ENCODE data around the gene PCNX2. TPM values are rescaled to one million over a fixed set of nuclear protein-coding genes. Genes with fewer than 3 reads are reported as not detected.
A peak's percentile ranks its signal among the peaks of the same experiment; 100 is the strongest.

Gene PCNX2
- total and polyA plus RNA-seq, 9 donors, result 5.7 to 26.0 (median 18.9) TPM

- intact Hi-C loops (cut with DNase I), result no loop called here
- WGBS, 3 donors, result 71 to 84% (median 82%) methylated on average over 5 of the region's 5 CpGs
- no peak for DNase-seq
- Histone ChIP-seq H3K36me3 (no peaks in the 10 kb centered on the region), H3K27ac (no peak overlapping the region), H3K4me1 (ENCODE audit: insufficient read depth) (peaks cover 1% of the 10 kb centered on the region), H3K9me3 (no peaks in the 10 kb centered on the region), H3K27me3 (no peaks in the 10 kb centered on the region), H3K4me3 (no peak overlapping the region)
- TF ChIP-seq CTCF (IDR thresholded peaks at IDR 0.05), result no peak
Measured at GRCh38 chr1:233034836-233035235, 260.7 kb downstream of the PCNX2 start.

GRCh38 chr1:233033361-233033760 is 262.2 kb downstream of the PCNX2 start:
- no peak for DNase-seq
- Histone ChIP-seq H3K4me1 (ENCODE audit: insufficient read depth) (peaks cover 1% of the 10 kb centered on the region), H3K4me3 (no peak overlapping the region), H3K9me3 (no peaks in the 10 kb centered on the region), H3K27me3 (no peaks in the 10 kb centered on the region), H3K36me3 (no peaks in the 10 kb centered on the region), H3K27ac (no peak overlapping the region)
- intact Hi-C loops (cut with DNase I), result no loop called here
- 34 to 66% (median 48%) methylated on average over 3 of the region's 3 CpGs for WGBS, 3 donors
- TF ChIP-seq POLR2A (IDR thresholded peaks at IDR 0.05) (no peak), CTCF (IDR thresholded peaks at IDR 0.05) (no peak), EP300 (IDR thresholded peaks at IDR 0.05) (no peak)

- H3K27ac ChIP-seq, result no peak overlapping the region
- no peak overlapping the region for H3K4me3 ChIP-seq
- WGBS, 3 donors, result 59 to 68% (median 61%) methylated on average over 4 of the region's 4 CpGs
- DNase-seq, result no peak
- H3K27me3 ChIP-seq, result no peaks in the 10 kb centered on the region
- intact Hi-C loops (cut with DNase I), result loop anchor here in 1 of 4 donors (1.0 kb wide), 1 partner anchor 39 kb away; no protein-coding TSS in a partner anchor
- TF ChIP-seq POLR2A (IDR thresholded peaks at IDR 0.05) (no peak), EP300 (IDR thresholded peaks at IDR 0.05) (no peak), CTCF (IDR thresholded peaks at IDR 0.05) (no peak)
- peaks cover 1% of the 10 kb centered on the region for H3K4me1 ChIP-seq (ENCODE audit: insufficient read depth)
- no peaks in the 10 kb centered on the region for H3K9me3 ChIP-seq
- no peaks in the 10 kb centered on the region for H3K36me3 ChIP-seq
Measured at GRCh38 chr1:233032916-233033315, 262.6 kb downstream of the PCNX2 start.

GRCh38 chr1:233031521-233031920 is 264.0 kb downstream of the PCNX2 start:
- Histone ChIP-seq H3K36me3 (no peaks in the 10 kb centered on the region), H3K27me3 (no peaks in the 10 kb centered on the region), H3K9me3 (no peaks in the 10 kb centered on the region), H3K27ac (no peak overlapping the region), H3K4me3 (no peak overlapping the region), H3K4me1 (ENCODE audit: insufficient read depth) (peaks cover 1% of the 10 kb centered on the region)
- 15 to 41% (median 35%) methylated on average over 3 of the region's 3 CpGs for WGBS, 3 donors
- intact Hi-C loops (cut with DNase I), result no loop called here
- no peak for DNase-seq
- TF ChIP-seq EP300 (IDR thresholded peaks at IDR 0.05), result no peak
- no peak for TF ChIP-seq POLR2A (IDR thresholded peaks at IDR 0.05)
- TF ChIP-seq CTCF (IDR thresholded peaks at IDR 0.05), result no peak

GRCh38 chr1:233027046-233027445 is 268.5 kb downstream of the PCNX2 start:
- DNase-seq, result no peak
- WGBS, 3 donors, result 16 to 19% (median 17%) methylated on average over 5 of the region's 5 CpGs
- TF ChIP-seq POLR2A (IDR thresholded peaks at IDR 0.05) (no peak), EP300 (IDR thresholded peaks at IDR 0.05) (no peak), CTCF (IDR thresholded peaks at IDR 0.05) (no peak)
- H3K9me3 ChIP-seq, result no peaks in the 10 kb centered on the region
- H3K27ac ChIP-seq, result no peak overlapping the region
- no peaks in the 10 kb centered on the region for H3K4me1 ChIP-seq (ENCODE audit: insufficient read depth)
- H3K36me3 ChIP-seq, result no peaks in the 10 kb centered on the region
- intact Hi-C loops (cut with DNase I), result no loop called here
- H3K4me3 ChIP-seq, result peak overlapping the region; percentile 11
- H3K27me3 ChIP-seq, result no peaks in the 10 kb centered on the region
